Tibial artery (tissue), 4 donors: ENCODE results near the gene PLA2G12A.
A peak's percentile ranks its signal among the peaks of the same experiment; 100 is the strongest.

Experiments used
- DNase-seq, 2 donors: peaks; one replicate each; pipeline ENCODE4 v3.0.0-alpha.2; 2019
- H3K27ac ChIP-seq, 2 donors: fragments of 200-600 bp; sonication (generic) in 1 of 2; 1 replicate in 1 of 2; 2 replicates in 1 of 2; pipeline ENCODE4 v1.5.1; 2018 to 2019; ENCODE audit warnings: mild to moderate bottlenecking in 1 of 2
- H3K27me3 ChIP-seq, 2 donors: fragments of 200-600 bp; sonication (generic) in 1 of 2; one replicate each; pipeline versions ENCODE4 v1.5.1 to v1.6.0; 2016 to 2019
- H3K36me3 ChIP-seq, 3 donors: fragments of 200-600 bp; sonication (generic) in 2 of 3; one replicate each; pipeline ENCODE4 v1.5.1; 2016 to 2019; ENCODE audit warnings: mild to moderate bottlenecking in 2 of 3
- H3K4me1 ChIP-seq, 4 donors: fragments of 200-600 bp; sonication (generic) in 2 of 4; 1 replicate in 3 of 4; 2 replicates in 1 of 4; pipeline ENCODE4 v1.5.1; 2016 to 2019
- H3K4me3 ChIP-seq, 2 donors: fragments of 200-600 bp; sonication (generic) in 1 of 2; 1 replicate in 1 of 2; 2 replicates in 1 of 2; pipeline ENCODE4 v1.5.1; 2018 to 2019; ENCODE audit warnings: mild to moderate bottlenecking in 2 of 2
- H3K9me3 ChIP-seq, 3 donors: fragments of 200-600 bp; sonication (generic) in 1 of 3; one replicate each; pipeline ENCODE4 v1.5.1; 2016 to 2019
- CTCF ChIP-seq, 2 experiments: fragments of 200-600 bp in 1 of 2; fragments of 450-650 bp in 1 of 2; IDR thresholded peaks; one replicate each; pipeline ENCODE4 v1.5.1; 2017 to 2019; ENCODE audit warnings: antibody characterized with exemption in 2 of 2, mild to moderate bottlenecking in 1 of 2, moderate library complexity in 1 of 2
- intact Hi-C: fragments of 100-400 bp; cut with DNase I; formaldehyde crosslinking; loops from one replicate; pipeline ENCODE4 v1.15.0; 2023; ENCODE audit warnings: low total_unique reads

PLA2G12A gene

GRCh38 chr4:109735566-109736365 is 5.9 kb upstream of the PLA2G12A start:
- Histone ChIP-seq H3K27ac (no peak overlapping the region), H3K27me3 (peaks cover 0 to 5% of the 10 kb centered on the region in 2 donors), H3K4me3 (no peak overlapping the region), H3K9me3 (no peaks in the 10 kb centered on the region), H3K4me1 (peaks cover 0 to 4% (median under 1%) of the 10 kb centered on the region in 4 donors), H3K36me3 (no peaks in the 10 kb centered on the region)
- intact Hi-C loops: no loop called here
- no peak for TF ChIP-seq CTCF (IDR thresholded peaks at IDR 0.05)
- no peak for DNase-seq

- Histone ChIP-seq H3K27ac (no peak overlapping the region), H3K36me3 (no peaks in the 10 kb centered on the region), H3K27me3 (no peaks in the 10 kb centered on the region), H3K4me1 (peaks cover 0 to 13% (median 8%) of the 10 kb centered on the region in 4 donors), H3K9me3 (no peaks in the 10 kb centered on the region), H3K4me3 (no peak overlapping the region)
- intact Hi-C loops: no loop called here
- no peak for TF ChIP-seq CTCF (IDR thresholded peaks at IDR 0.05)
- no peak for DNase-seq
These were observed 3.9 kb upstream of the PLA2G12A start for GRCh38 chr4:109733728-109734127.

DNA sequence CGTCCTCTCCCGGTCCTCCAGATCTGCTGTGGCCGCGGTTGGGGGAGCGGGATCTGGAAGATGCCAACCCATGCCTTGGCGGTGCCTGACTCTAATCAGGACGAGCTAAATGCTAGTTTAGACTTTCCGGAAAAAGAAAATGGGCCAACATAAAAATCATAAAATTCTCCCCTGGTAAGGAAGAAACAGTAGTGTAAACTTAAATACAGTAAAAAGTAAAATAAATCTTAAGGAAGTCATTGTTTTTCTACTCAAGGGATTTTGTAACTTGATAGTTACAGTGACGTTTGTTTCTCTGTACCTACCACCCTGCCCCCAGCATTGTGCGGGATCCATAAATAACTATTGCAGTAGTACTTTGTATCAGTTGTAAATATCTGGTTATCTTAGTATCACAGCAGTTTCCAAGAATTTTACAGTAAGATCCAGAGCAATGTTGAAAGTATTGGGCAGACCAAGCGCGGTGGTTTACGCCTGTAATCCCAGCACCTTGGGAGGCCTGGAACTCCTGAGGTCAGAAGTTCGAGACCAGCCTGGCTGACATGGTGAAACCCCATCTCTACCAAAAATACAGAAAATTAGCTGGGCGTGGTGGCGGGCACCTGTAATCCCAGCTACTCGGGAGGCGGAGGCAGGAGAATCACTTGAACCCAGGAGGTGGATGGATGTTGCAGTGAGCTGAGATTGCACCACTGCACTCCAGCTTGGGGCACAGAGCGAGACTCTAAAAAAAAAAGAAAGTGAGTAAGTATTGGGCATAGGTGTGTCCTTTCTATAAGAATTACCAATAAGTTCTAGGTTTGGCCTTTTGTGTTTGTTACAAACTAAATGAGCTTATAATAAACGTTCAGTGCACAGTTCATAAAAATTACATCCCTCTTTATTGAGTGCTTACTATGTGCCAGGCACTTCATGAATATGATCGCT is 1.0 kb upstream of the PLA2G12A start:
- intact Hi-C loops: loop anchor here (2.0 kb wide), 1 partner anchor 28 kb away; the partner anchor contains the start of gene CASP6
- Histone ChIP-seq H3K4me3 (peak overlapping the region; percentile 64 to 87), H3K36me3 (no peaks in the 10 kb centered on the region), H3K4me1 (peaks cover 0 to 16% (median 10%) of the 10 kb centered on the region in 4 donors), H3K9me3 (no peaks in the 10 kb centered on the region), H3K27ac (peak overlapping the region; percentile 66 to 79), H3K27me3 (no peaks in the 10 kb centered on the region)
- no peak for DNase-seq
- no peak for TF ChIP-seq CTCF (IDR thresholded peaks at IDR 0.05)

- Histone ChIP-seq H3K36me3 (no peaks in the 10 kb centered on the region), H3K9me3 (no peaks in the 10 kb centered on the region), H3K27ac (peak overlapping the region; percentile 50 to 66), H3K4me1 (peaks cover 0 to 16% (median 10%) of the 10 kb centered on the region in 4 donors), H3K27me3 (no peaks in the 10 kb centered on the region), H3K4me3 (peak overlapping the region; percentile 64 to 87)
- peak in 1 of 2 donors; percentile 20 for DNase-seq
- intact Hi-C loops: no loop called here
- TF ChIP-seq CTCF (IDR thresholded peaks at IDR 0.05): no peak
These were observed 653 bp downstream of the PLA2G12A start for GRCh38 chr4:109729117-109729717.

- Histone ChIP-seq H3K4me1 (peaks cover 0 to 16% (median 10%) of the 10 kb centered on the region in 4 donors), H3K27me3 (no peaks in the 10 kb centered on the region), H3K4me3 (no peak overlapping the region), H3K27ac (no peak overlapping the region), H3K9me3 (no peaks in the 10 kb centered on the region), H3K36me3 (no peaks in the 10 kb centered on the region)
- intact Hi-C loops: no loop called here
- no peak for DNase-seq
- no peak for TF ChIP-seq CTCF (IDR thresholded peaks at IDR 0.05)
These were observed 1.5 kb downstream of the PLA2G12A start for GRCh38 chr4:109728385-109728784.
